Lower leg skin (tissue), 4 donors: ENCODE measurements around the gene CDKN2D. TPM values are rescaled to one million over a fixed set of nuclear protein-coding genes. Genes with fewer than 3 reads are reported as not detected.

Experiments used
- DNase-seq, 2 donors: peaks; one replicate each; pipeline ENCODE4 v3.0.0-alpha.2; 2019; ENCODE audit warnings: low spot score in 2 of 2
- H3K4me3 ChIP-seq: fragments of 200-600 bp; sonication (generic); 2 replicates; pipeline ENCODE4 v1.5.1; 2017; ENCODE audit warnings: mild to moderate bottlenecking, low read depth; ENCODE audit not compliant: poor library complexity, severe bottlenecking
- CTCF ChIP-seq, 3 donors: fragments of 450-650 bp; IDR thresholded peaks; one replicate each; pipeline ENCODE4 v1.5.1; 2016; ENCODE audit warnings: antibody characterized with exemption in 3 of 3, mild to moderate bottlenecking in 3 of 3, moderate library complexity in 2 of 3
- POLR2A ChIP-seq, 2 donors: fragments of 450-650 bp; IDR thresholded peaks; one replicate each; pipeline ENCODE4 v1.6.1; 2016 to 2017; ENCODE audit warnings: antibody characterized with exemption in 2 of 2, mild to moderate bottlenecking in 1 of 2, moderate library complexity in 1 of 2
- WGBS, 2 donors: methylation state at CpG; one replicate each; pipeline ENCODE4 v1.1.5; 2018; 5-methylcytosine and 5-hydroxymethylcytosine counted together
- intact Hi-C: fragments of 100-400 bp; cut with DNase I; formaldehyde crosslinking; loops from one replicate; pipeline ENCODE4 v1.15.0; 2023; ENCODE audit warnings: low total_unique reads
- total RNA-seq, 4 donors: library from RNA; depleted of rRNA; stranded (reverse); fragments of >200 nt; gene quantifications; one replicate each; pipeline ENCODE4 v1.1.0, GENCODE V29; 2016

Gene CDKN2D
- total RNA-seq, 4 donors from 2014 or later: 11.4 to 14.8 (median 12.8) TPM

- TF ChIP-seq CTCF (IDR thresholded peaks at IDR 0.05) (no peak), POLR2A (IDR thresholded peaks at IDR 0.05) (no peak)
- intact Hi-C loops: no loop called here
- WGBS, 2 donors: 94 to 95% methylated on average over 5 of the region's 5 CpGs
- no peak for DNase-seq
- H3K4me3 ChIP-seq: no peak overlapping the region
Observed at GRCh38 chr19:10600149-10600548, 31.4 kb upstream of the CDKN2D start.

GRCh38 chr19:10593820-10594637 lies 25.2 kb upstream of the CDKN2D start:
- 49 to 55% methylated on average over 9 of the region's 9 CpGs for WGBS, 2 donors
- peak; percentile 56 to 93 for DNase-seq
- H3K4me3 ChIP-seq: no peak overlapping the region
- no peak for TF ChIP-seq CTCF (IDR thresholded peaks at IDR 0.05)
- no peak for TF ChIP-seq POLR2A (IDR thresholded peaks at IDR 0.05)
- intact Hi-C loops: no loop called here

GRCh38 chr19:10593148-10593547 lies 24.4 kb upstream of the CDKN2D start:
- 88 to 89% methylated on average over 7 of the region's 7 CpGs for WGBS, 2 donors
- DNase-seq: no peak
- no peak overlapping the region for H3K4me3 ChIP-seq
- TF ChIP-seq POLR2A (IDR thresholded peaks at IDR 0.05): no peak
- no peak for TF ChIP-seq CTCF (IDR thresholded peaks at IDR 0.05)
- intact Hi-C loops: no loop called here

- DNase-seq: no peak
- WGBS, 2 donors: 93 to 96% methylated on average over 2 of the region's 2 CpGs
- H3K4me3 ChIP-seq: no peak overlapping the region
- intact Hi-C loops: no loop called here
- TF ChIP-seq POLR2A (IDR thresholded peaks at IDR 0.05): no peak
- TF ChIP-seq CTCF (IDR thresholded peaks at IDR 0.05): no peak
Observed at GRCh38 chr19:10587839-10588150, 19.0 kb upstream of the CDKN2D start.

GRCh38 chr19:10587022-10587838 lies 18.5 kb upstream of the CDKN2D start, which contains the start of gene AP1M2:
Gene AP1M2, minus strand, starts transcription at chr19:10587312. Its CDS starts 81 bp downstream, at chr19:10587231.
- no peak for TF ChIP-seq POLR2A (IDR thresholded peaks at IDR 0.05)
- DNase-seq: no peak
- 19 to 26% methylated on average over 23 to 27 of the region's 35 CpGs for whole genome bisulfite sequencing, 2 donors
- H3K4me3 ChIP-seq: peak within 1 kb of the TSS; percentile 28
- intact Hi-C loops: no loop called here

GRCh38 chr19:10586396-10586795 lies 17.6 kb upstream of the CDKN2D start:
- DNase-seq: no peak
- H3K4me3 ChIP-seq: no peak overlapping the region
- WGBS, 2 donors: 61% methylated on average over 6 of the region's 6 CpGs
- intact Hi-C loops: no loop called here
- TF ChIP-seq CTCF (IDR thresholded peaks at IDR 0.05) (no peak), POLR2A (IDR thresholded peaks at IDR 0.05) (no peak)
